ENCODE measurements around the gene UBE2E2.

Gene UBE2E2

DNA sequence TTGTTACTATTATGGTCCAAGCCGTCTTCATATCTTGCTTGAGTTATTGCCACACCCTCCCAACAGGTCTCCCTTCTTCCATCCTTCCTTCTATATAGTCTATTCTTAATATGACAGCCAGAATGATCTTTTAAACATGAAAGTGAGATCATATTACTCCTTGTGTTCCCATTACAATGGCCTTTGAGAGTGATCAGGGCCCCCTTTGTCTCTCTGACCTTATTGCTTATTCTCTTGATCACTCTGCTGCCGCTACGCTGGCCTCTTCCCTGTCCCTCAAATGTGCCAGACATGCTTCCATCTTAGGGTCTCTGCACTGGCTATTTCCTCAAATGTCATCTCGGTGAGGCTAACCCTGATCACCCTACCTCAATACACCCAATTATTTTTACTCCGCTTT lies 38.1 kb downstream of the UBE2E2 start:
- no peak for DNase-seq

DNA sequence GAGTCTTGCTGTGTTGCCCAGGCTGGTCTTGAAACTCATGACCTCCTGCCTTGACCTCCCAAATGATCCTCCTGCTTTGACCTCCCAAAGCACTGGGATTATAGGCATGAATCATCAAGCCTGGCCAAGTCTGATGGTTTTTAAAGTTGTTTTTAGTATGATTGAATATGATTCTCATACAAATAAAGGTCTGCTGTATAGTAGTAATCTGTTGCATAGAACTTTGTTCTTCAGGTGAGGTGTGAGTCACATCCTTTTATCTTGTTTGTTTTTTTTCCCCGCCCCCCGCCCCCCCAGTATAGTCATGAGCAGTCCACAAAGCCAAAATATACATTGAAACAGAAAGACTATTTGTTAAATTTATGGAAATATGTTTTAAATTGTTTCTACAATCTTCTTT lies 39.0 kb downstream of the UBE2E2 start:
- DNase-seq: no peak

DNA sequence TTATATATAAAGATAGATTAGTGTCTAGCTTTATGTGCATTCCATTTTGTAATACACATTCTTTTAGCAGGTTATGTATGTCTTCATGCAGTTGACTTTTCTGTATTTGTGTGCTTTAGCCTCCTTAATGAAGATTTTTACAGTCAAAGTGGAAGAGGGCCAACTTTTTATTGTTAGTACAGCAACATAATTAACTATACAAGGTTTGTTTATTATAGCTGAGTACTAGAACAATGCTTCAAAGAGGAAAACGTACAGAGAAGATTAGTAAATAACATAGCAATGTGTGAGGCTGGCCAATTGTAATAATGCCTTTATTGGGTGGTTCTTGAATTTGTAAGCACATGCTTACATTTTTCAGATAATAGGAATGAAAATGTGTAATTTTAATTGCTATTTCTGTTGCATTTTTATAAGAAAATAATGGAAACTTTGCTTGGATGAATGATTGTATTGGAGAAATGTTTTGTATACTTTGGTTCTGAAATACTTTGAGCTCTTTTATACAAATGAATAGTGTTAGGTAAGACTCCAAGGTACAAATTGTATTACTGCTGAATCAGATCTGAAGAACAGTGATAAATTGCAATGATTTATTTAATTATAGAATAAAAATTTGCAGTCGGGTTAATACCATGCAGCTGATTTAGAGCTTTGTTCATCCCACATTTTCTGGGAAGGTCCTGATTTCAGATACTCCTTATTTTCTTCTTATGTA lies 41.4 kb downstream of the UBE2E2 start:
- DNase-seq: no peak

DNA sequence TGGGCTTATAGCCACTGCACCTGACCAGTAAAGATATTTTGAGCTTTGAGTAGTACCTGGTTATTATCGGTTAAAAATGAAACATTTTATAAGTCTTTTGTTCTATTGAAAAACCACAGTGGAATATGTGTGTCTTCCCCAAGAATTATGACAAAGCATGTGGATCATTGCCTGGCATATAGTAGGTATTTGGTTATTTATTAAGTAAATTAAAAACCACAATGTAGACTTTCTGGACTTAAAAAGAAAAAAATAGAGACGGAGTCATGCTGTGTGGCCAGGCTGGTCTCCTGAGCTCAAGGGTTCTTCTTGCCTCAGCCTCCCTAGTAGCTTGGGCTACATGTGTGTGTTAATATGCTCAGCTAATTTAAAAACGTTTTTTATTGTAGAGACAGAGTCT lies 43.5 kb downstream of the UBE2E2 start:
- no peak for DNase-seq

DNA sequence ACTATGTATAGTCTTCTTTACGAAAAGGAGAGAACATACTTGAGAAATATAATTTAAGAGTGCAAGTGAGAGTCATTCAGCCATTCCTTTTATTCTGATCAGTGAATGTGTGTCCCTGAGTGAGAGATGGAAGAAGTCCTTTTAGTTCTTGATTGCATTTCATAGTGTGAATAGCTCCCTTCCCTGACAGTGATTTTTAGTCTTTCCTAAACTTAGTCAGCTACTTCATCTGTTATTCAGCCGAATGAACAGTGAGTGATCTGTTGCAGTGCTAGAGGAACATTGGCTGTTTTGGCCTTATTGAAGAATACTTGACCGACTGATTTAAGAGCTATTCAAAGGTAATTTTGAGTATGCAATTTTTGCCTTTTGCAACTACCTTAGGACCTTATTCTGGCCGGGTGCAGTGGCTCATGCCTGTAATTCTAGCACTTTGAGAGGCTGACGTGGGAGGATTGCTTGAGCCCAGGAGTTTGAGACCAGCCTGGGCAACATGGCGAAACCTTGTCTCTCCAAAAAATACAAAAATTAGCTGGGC lies 45.5 kb downstream of the UBE2E2 start:
- no peak for DNase-seq

DNA sequence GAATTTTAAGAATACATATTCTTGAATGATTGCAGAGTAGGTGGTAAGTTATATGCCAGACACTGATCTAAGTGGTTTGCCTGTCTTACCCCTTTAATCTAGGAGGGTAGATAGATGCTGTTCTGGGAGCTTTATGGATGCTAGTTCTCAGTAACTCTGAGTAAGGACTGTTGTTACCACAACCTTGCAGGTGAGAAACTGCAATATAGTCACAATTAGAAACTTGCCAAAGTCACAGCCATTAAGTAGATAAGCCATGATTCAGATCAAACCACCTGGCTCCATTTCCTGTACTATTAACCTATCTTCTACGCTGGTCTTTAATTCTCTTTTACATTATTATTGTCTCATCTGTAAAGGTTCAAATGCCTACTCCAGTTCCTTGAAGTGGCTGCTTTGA lies 46.8 kb downstream of the UBE2E2 start:
- DNase-seq: no peak

DNA sequence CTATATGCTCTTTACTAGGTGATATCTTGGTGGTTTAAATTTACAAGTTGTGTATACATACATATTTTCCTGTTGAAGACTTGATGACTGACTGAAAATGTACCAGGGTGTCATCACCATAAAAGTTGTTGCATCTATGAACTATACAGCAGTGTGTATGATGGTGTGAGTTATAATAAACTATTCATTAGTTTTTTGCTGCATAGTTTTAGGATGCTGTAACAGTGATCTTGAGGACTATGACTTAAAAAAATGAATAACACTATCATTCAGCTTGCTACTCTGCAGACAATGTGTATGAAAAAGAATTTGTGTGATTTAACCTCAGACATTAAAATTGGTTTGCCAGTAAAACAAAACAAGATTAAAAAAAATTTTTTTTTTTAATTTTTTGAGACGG lies 49.0 kb downstream of the UBE2E2 start:
- no peak for DNase-seq

DNA sequence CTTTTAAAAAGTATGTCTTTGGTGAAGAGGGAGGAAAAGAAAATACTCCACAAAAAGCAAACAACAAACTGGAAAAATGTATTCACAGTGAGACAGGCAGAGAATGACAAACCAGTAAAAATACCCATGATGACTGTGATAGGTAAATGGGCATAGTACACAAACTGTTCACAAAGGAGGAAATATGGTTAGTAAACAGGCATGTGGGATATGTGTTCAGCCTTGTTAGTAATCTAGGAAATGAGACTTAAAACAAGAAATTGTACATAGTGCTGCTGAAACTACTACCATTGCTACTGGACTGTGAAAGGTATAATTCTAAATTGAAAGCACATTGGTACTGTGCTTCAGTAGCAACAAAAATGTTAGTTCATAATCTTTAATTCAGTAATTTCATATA lies 50.1 kb downstream of the UBE2E2 start:
- no peak for DNase-seq

DNA sequence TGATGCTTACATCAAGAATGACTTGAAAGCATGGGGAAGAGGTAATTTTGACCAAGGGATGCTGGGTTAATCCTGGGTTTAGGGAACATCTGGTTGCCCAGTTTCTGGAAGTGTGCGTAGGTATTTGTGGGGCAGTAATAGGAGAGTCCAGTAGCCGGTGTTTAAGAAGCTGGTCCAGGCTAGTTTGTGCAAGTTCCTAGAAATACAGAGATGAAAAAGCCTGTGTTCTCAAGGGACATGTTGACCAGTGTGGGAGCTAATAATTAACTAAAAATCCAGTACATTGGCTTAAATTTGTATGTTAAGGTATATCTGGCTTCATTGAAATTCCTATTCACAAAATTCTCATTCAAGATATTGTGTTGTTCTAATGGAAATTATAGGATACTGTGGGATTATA lies 51.2 kb downstream of the UBE2E2 start:
- no peak for DNase-seq

DNA sequence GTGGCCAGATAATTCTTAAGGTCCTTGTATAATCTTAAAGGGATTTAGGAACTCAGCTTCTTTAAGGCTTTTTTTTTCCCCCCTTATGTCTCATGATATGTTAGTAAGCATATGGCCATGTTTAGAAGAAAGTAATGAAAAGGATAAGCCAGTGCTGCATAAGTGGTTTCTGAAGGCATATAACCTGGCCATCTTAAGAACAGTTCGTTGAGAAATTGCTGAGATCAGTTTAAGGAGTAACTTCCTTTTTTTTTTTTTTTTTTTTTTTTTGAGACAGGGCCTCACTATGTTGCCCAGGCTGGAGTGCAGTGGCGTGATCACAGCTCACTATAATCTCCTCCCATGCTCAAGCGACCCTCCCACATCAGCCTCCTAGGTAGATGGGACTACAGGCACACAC lies 51.7 kb downstream of the UBE2E2 start:
- no peak for DNase-seq

DNA sequence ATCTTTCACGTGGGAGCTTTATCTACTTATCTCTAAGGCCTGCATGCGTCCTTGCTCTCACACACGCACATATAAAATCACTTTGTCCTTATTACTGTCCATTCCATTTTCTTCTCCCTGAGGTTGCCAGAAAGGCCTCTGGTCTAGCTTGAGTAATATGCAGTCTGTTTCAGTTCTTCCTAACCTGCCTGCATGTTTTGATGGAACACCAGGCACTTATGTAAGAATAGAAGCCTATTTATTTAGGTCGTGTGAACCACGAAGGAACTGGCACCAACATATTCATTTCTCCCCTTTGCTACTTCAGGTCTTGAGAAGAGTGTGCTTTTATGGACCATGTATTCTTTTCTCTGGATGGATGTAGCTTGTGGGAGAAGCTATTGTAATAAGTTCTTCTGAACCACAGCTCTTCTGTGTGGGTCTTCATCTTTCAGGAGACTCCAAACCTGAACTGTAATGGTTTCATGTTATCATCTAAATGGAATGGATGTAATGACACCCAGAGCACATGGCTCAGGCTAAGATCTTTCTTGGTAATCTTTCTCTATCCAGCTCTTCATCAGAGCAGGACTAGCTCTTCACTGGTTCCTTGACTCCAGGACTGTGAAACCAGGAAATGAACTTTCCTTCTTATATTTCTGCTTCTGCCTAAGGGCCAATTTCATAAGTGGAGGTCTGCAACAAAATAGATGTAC lies 53.8 kb downstream of the UBE2E2 start:
- DNase-seq: no peak

DNA sequence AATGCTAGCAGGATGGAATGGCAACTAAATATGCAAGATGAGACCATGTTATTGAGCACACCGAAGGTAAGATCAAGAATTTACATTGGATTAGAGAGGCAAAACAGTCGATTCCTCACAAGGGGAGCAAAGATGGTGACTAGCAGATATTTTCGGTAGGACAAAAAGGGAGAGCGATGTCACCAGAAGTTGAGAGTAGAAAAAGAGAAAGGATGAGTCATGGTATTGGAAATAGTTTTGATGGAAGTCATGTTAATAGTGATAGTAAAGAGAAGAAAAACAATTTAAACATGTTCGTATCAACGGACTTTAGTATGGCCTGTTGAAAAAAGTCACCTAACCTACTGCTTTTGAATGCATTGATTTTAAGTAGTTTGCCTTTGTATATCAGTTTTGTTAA lies 55.0 kb downstream of the UBE2E2 start:
- no peak for DNase-seq

DNA sequence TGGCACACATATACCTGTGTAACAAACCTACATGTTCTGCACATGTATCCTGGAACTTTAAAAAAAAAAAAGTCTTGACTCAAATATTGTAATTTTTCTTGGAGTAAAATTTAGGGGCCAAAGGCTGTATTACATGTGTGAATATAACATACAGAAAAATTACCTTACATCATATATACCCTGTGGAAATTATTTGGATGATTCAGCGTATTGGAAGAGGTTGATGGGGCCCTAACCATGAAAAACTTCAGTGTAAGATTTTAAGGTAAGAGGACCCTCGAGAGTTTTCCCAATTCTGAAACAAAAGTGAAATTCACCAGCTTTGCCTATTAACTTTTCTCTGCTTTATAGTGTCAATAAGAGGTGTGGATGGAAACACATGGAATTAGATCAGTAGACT lies 56.4 kb downstream of the UBE2E2 start:
- no peak for DNase-seq

DNA sequence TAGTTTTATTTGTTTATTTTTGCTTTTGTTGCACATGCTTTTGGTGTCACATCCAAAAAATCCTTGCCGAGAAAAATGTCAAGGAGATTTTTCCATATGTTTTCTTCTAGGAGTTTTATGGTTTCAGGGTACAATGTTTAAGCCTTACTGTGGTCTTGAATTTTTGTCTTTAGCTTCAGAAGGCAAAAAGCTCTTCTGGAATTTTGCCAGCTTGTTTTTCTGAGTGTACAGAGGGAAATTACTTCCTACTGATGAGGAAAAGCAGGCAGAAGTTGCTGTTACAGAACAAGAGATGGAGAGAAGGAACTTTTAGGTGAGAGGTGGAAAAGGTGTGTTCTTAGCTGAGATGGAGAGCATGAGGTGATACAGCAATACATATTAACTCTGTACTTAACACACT lies 59.6 kb downstream of the UBE2E2 start:
- DNase-seq: no peak

DNA sequence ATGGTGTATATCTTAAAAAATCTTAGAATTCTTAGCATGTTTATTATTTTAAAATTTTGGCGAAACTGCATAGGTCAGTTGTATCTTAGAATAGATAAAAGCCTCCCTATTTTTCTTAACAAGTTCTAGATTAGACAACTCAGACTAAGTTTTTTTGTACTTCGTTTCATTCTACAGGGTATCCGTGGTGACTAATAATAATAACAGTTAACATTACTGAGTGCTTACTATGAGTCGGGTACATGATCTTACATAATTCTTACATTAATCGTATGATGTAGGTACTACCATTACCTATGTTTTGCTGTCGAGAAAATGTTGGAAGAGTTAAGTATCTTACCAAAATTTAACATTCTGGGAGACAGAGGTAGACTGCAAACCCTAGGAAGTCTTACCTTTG lies 60.7 kb downstream of the UBE2E2 start:
- no peak for DNase-seq

DNA sequence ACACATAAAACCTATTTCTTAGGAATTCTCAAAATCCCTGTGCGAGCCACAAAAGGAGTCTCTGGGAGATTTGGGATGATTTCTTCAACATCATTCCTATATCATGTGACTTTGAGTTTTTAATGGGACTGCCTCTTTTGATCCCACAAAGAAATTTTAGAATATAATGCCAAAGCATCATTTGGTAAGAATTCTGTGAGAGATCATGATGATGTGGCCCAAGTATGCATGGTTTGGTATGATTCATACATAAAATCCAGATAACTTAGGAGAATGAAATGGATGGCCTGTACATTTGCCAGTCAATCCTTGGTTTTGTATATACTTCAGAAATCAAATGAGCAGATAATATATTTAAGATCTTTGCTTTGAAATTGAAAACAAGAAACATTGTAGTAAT lies 61.3 kb downstream of the UBE2E2 start:
- DNase-seq: no peak

DNA sequence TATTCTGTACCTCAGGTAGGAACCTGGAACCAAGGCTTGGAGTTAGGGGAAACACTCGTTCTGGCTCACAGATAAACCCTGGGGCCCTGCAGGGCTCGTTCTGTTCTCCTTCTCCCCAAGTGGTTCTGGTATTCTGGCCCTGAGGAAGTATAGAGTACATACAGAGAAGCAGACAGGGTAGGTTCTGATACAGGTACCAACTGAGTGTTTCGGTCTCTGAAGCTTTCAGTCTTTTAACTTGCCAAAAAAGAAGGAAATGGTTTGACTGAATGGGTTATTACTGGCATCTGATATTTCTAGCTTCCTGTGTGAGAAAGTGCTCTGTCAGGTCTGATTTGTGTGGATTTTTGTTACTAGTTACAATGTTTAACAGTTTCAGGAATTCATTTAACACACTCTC lies 67.3 kb downstream of the UBE2E2 start:
- DNase-seq: no peak

DNA sequence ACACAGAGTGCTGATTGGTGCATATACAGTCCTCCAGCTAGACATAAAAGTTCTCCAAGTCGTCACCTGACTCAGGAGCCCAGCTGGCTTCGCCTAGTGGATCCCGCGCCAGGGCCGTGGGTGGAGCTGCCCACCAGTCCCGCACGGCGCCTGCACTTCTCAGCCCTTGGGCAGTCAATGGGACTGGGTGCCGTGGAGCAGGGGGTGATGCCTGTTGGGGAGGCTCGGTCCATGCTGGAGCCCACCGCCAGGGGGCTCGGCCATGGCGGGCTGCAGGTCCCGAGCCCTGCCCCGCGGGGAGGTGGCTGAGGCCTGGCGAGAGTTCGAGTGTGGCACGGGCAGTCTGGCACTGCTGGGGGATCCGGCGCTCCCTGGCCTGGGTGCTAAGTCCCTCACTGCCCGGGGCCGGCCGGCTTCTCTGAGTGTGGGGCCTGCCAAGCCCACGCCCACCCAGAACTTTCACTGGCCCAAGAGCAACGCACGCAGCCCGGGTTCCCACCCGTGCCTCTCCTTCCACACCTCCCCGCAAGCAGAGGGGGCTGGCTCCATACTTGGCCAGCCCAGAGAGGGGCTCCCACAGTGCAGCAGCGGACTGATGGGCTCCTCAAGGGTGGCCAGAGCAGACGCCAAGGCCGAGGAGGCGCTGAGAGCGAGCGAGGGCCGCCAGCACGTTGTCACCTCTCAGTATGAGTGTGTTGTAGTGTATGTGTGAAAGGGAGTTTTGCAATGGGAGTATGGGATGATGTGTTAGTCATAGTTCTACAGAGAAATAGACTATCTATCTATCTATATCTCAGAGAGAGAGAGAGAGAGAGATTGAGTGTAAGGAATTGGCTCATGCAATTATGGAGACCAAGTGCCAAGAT lies 69.0 kb downstream of the UBE2E2 start:
- no peak for DNase-seq

DNA sequence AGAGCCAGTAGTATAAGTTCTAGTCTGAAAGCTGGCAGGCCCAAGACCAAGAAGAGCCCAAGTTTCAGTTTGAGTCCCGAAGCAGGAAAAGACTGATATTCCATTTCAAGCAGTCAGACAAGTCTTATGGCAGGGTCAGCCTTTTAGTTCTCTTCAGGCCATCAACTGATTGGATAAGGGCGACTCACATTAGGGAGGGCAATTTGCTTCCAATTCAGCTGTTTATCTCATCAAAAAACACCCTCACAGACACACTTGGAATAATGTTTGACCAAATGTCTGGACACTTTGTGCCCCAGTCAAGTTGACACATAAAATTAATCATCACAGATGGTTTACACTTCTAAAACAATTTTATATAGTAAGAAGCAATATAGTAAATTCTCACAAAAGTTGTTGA lies 69.7 kb downstream of the UBE2E2 start:
- no peak for DNase-seq

DNA sequence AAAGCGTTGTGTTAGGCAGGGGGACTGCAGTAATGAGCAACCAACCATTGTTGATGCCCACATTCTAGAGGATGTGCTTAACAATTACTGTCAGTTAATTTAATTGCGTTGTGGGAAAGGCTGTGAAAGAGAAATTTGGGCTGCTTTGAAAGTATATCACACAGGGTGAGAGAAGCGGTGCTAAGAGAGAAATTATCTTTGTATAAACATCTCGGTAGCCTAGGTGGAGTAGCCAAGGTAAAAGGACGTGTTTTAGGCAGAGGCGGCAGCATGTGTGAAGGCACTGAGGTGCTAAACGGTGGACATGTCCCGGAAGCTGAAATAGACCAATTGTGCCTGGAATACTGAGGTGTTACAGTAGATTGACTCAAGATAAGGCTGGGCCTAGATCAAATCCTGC lies 71.9 kb downstream of the UBE2E2 start:
- no peak for DNase-seq

DNA sequence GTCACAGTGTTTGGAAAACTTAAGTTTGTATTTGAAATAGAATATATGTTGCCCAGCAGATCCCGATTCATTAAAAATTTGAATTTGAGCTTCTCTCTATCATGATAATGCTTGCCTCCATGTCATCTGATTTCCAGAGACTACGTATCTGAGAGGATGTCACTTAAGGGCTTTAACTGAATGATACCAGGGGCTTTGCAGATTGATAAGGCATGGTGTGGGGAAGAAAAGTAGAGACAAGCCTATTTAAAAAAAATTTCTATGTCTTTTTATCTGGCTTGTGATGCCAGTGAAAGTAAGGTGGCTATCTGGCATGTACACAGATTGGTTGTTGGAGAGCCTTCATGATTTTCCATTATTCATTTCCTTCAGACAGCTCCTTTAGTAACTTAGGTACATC lies 72.7 kb downstream of the UBE2E2 start:
- no peak for DNase-seq

DNA sequence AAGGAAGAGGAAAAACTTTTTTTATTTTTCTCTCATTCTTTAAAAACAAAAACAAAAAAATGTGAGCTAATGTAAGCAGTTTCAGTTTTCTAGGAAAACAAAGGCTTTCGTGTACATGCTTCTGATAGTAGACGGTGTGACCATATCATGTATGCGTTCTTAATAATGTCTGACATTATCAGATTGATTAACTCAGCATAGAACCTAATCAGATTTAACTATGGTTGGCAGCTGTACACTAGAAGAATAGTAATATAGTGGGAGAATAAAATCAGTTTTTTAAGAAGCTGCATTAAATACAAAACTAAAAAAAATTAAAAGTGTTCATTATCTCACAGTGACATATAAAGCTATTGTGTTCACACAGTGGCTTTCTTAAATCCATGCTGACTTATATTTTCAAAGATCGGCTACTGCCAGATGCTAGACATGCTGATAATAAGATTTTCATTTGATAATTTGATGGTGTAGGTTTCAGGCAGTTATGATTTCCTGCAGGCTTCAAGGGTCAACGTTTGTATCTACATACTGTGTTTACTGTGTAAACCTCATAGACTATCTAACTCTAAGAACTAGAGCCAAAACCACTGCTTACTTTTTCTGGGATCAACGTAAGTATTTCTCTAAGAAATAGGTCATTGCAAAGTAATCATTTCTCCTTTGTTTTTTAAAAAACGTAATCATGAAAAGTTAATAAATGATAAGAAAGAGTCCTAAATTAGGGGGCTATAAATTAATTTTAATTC lies 74.0 kb downstream of the UBE2E2 start:
- DNase-seq: no peak

DNA sequence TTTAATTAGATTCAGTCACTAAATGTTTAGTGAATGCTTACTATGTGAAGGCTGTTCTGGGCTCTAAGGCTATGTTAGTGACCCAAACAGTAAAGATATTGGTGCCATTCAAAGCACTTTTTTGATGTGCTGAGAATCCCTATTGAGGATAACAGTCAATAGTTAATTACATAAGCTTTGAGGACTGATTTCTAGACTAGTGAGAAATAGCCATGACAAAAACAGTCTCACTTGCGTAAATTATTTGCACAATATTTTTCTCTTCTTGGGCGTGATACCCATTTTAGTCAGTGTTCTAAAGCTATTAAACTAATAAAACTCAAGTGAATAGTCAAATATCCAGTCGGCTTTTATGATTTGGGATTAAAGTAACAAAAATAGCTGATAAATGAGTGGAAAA lies 74.6 kb downstream of the UBE2E2 start:
- DNase-seq: no peak
